ENCODE measurements around the gene CNIH4.
"Not testable (repeated sequence)": the region's sequence is repeated elsewhere in the genome, so short reads cannot be mapped to it uniquely, and the experiment has no call there.

GRCh38 chr1:224352436-224353085 lies 4.1 kb upstream of the CNIH4 start:
- not testable (repeated sequence) for TF ChIP-seq POLR2AphosphoS5 (IDR thresholded peaks at IDR 0.05; ENCODE audit: low read depth, low read length)
- TF ChIP-seq, protein P1, sequence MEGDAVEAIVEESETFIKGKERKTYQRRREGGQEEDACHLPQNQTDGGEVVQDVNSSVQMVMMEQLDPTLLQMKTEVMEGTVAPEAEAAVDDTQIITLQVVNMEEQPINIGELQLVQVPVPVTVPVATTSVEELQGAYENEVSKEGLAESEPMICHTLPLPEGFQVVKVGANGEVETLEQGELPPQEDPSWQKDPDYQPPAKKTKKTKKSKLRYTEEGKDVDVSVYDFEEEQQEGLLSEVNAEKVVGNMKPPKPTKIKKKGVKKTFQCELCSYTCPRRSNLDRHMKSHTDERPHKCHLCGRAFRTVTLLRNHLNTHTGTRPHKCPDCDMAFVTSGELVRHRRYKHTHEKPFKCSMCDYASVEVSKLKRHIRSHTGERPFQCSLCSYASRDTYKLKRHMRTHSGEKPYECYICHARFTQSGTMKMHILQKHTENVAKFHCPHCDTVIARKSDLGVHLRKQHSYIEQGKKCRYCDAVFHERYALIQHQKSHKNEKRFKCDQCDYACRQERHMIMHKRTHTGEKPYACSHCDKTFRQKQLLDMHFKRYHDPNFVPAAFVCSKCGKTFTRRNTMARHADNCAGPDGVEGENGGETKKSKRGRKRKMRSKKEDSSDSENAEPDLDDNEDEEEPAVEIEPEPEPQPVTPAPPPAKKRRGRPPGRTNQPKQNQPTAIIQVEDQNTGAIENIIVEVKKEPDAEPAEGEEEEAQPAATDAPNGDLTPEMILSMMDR (IDR thresholded peaks at IDR 0.05), result not testable (repeated sequence)
- TF ChIP-seq, protein P2, sequence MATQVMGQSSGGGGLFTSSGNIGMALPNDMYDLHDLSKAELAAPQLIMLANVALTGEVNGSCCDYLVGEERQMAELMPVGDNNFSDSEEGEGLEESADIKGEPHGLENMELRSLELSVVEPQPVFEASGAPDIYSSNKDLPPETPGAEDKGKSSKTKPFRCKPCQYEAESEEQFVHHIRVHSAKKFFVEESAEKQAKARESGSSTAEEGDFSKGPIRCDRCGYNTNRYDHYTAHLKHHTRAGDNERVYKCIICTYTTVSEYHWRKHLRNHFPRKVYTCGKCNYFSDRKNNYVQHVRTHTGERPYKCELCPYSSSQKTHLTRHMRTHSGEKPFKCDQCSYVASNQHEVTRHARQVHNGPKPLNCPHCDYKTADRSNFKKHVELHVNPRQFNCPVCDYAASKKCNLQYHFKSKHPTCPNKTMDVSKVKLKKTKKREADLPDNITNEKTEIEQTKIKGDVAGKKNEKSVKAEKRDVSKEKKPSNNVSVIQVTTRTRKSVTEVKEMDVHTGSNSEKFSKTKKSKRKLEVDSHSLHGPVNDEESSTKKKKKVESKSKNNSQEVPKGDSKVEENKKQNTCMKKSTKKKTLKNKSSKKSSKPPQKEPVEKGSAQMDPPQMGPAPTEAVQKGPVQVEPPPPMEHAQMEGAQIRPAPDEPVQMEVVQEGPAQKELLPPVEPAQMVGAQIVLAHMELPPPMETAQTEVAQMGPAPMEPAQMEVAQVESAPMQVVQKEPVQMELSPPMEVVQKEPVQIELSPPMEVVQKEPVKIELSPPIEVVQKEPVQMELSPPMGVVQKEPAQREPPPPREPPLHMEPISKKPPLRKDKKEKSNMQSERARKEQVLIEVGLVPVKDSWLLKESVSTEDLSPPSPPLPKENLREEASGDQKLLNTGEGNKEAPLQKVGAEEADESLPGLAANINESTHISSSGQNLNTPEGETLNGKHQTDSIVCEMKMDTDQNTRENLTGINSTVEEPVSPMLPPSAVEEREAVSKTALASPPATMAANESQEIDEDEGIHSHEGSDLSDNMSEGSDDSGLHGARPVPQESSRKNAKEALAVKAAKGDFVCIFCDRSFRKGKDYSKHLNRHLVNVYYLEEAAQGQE (IDR thresholded peaks at IDR 0.05; ENCODE audit: insufficient read depth in 1 of 2, low read depth in 2 of 2, low read length in 1 of 2), result not testable (repeated sequence)
